Measurements from ENCODE around the gene KCNC4.

Gene KCNC4

DNA sequence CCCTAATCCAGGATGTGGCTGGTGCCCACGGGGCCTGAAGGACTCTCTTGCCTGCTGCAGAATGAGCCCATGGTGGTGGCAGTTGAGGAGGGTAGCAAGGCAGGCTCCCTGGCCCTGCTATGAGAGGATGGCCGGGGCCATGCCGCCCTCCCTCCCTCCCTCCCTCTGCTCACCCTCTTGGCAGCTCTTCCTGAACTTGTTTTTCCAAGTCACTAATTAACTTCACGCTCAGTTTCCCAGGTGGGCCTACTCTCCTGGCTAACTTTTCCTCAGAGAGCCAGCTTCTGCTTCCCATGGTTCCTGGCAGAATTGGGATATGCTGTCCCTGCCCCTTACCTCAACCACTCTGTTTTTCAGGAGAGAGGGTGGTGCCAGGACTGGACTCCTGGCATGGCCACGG is 10.2 kb downstream of the KCNC4 start:
- H3K27ac ChIP-seq, result no peak overlapping the region
- DNase-seq, result no peak
- no peaks in the 10 kb centered on the region for H3K27me3 ChIP-seq (replicated peaks)
- in situ Hi-C loops (cut with HindIII; ENCODE audit: low pct_ligation_motif_present, low sequenced_read_pairs), result loop anchor here (25.0 kb wide), 1 partner anchor 92 kb away; no protein-coding TSS in a partner anchor
- H3K36me3 ChIP-seq (replicated peaks), result no peaks in the 10 kb centered on the region
- no peak overlapping the region for H3K4me3 ChIP-seq (ENCODE audit: low read depth, low read length)
- no peak for TF ChIP-seq CTCF (IDR thresholded peaks at IDR 0.05; ENCODE audit: low read depth, low read length, missing control alignments)

- TF ChIP-seq CTCF (IDR thresholded peaks at IDR 0.05; ENCODE audit: low read depth, low read length, missing control alignments), result no peak
- DNase-seq, result no peak
- no peak overlapping the region for H3K4me3 ChIP-seq (ENCODE audit: low read depth, low read length)
- no peaks in the 10 kb centered on the region for H3K36me3 ChIP-seq (replicated peaks)
- in situ Hi-C loops (cut with HindIII; ENCODE audit: low pct_ligation_motif_present, low sequenced_read_pairs), result loop anchor here (25.0 kb wide), 1 partner anchor 91 kb away; no protein-coding TSS in a partner anchor
- H3K27me3 ChIP-seq (replicated peaks), result no peaks in the 10 kb centered on the region
- no peak overlapping the region for H3K27ac ChIP-seq
Observed at GRCh38 chr1:110221119-110221518, 11.0 kb downstream of the KCNC4 start.

GRCh38 chr1:110223127-110223526 is 13.0 kb downstream of the KCNC4 start:
- in situ Hi-C loops (cut with HindIII; ENCODE audit: low pct_ligation_motif_present, low sequenced_read_pairs), result loop anchor here (25.0 kb wide), 1 partner anchor 89 kb away; no protein-coding TSS in a partner anchor
- Histone ChIP-seq H3K36me3 (replicated peaks) (no peaks in the 10 kb centered on the region), H3K27ac (no peak overlapping the region), H3K4me3 (ENCODE audit: low read depth, low read length) (no peak overlapping the region), H3K27me3 (replicated peaks) (no peaks in the 10 kb centered on the region)
- no peak for DNase-seq
- no peak for TF ChIP-seq CTCF (IDR thresholded peaks at IDR 0.05; ENCODE audit: low read depth, low read length, missing control alignments)

GRCh38 chr1:110223581-110223980 is 13.5 kb downstream of the KCNC4 start:
- in situ Hi-C loops (cut with HindIII; ENCODE audit: low pct_ligation_motif_present, low sequenced_read_pairs), result loop anchor here (25.0 kb wide), 1 partner anchor 89 kb away; no protein-coding TSS in a partner anchor
- TF ChIP-seq CTCF (IDR thresholded peaks at IDR 0.05; ENCODE audit: low read depth, low read length, missing control alignments), result no peak
- DNase-seq, result no peak
- H3K27ac ChIP-seq, result no peak overlapping the region
- no peak overlapping the region for H3K4me3 ChIP-seq (ENCODE audit: low read depth, low read length)
- no peaks in the 10 kb centered on the region for H3K36me3 ChIP-seq (replicated peaks)
- no peaks in the 10 kb centered on the region for H3K27me3 ChIP-seq (replicated peaks)

GRCh38 chr1:110224240-110224995 is 14.3 kb downstream of the KCNC4 start:
- no peaks in the 10 kb centered on the region for H3K27me3 ChIP-seq (replicated peaks)
- TF ChIP-seq CTCF (IDR thresholded peaks at IDR 0.05; ENCODE audit: low read depth, low read length, missing control alignments), result no peak
- DNase-seq, result no peak
- in situ Hi-C loops (cut with HindIII; ENCODE audit: low pct_ligation_motif_present, low sequenced_read_pairs), result loop anchor here (25.0 kb wide), 1 partner anchor 88 kb away; no protein-coding TSS in a partner anchor
- H3K36me3 ChIP-seq (replicated peaks), result no peaks in the 10 kb centered on the region
- no peak overlapping the region for H3K27ac ChIP-seq
- no peak overlapping the region for H3K4me3 ChIP-seq (ENCODE audit: low read depth, low read length)

All from brain microvascular endothelial cell (primary cell).